PC-3 (cell line): ENCODE results near the gene MTA1. TPM values are rescaled to one million over a fixed set of nuclear protein-coding genes. Genes with fewer than 3 reads are reported as not detected.

Experiments
- ATAC-seq: fragments of 200-7000 bp; cut with Tn5 transposase; 2 replicates; pipeline ENCODE4 v1.9.1; 2020; ENCODE audit warnings: mild to moderate bottlenecking, moderate library complexity
- BruUV-seq: library from RNA; stranded (reverse); fragments of 400-500 nt; replicated peaks from 2 replicates; lab custom pipeline; 2021; lab: Mats Ljungman, UMichigan
- CTCF ChIA-PET: fragments of 300-600 bp; sonication (Branson Sonifier 250); formaldehyde crosslinking; loops from one replicate; lab custom pipeline; 2022; ENCODE audit warnings: antibody characterized with exemption; lab: Charles Lee
- POLR2A ChIA-PET: fragments of 300-600 bp; sonication (Branson Sonifier 250); formaldehyde crosslinking; loops from one replicate; lab custom pipeline; 2022; ENCODE audit warnings: antibody characterized with exemption; ENCODE audit not compliant: unreplicated experiment; lab: Charles Lee
- DNase-seq: peaks from one replicate; pipeline ENCODE4 v3.0.0-alpha.2; 2015
- H2AFZ ChIP-seq: fragments of 300-600 bp; sonication (generic); 2 replicates; pipeline ENCODE4 v1.6.0; 2016; ENCODE audit warnings: antibody characterized with exemption, low read length
- H3F3A ChIP-seq: fragments of 300-600 bp; sonication (generic); one replicate; pipeline ENCODE4 v1.6.0; 2017; ENCODE audit warnings: antibody characterized with exemption, low read length, control low read depth, mild to moderate bottlenecking; ENCODE audit not compliant: unreplicated experiment
- H3K27ac ChIP-seq: fragments of 300-600 bp; sonication (generic); 2 replicates; pipeline ENCODE4 v1.5.1; 2016; ENCODE audit warnings: mild to moderate bottlenecking, low read length
- H3K27me3 ChIP-seq: fragments of 300-600 bp; sonication (generic); 2 replicates; pipeline ENCODE4 v1.6.1; 2016; ENCODE audit warnings: low read length, mixed read lengths
- H3K36me3 ChIP-seq: fragments of 300-600 bp; sonication (generic); 2 replicates; pipeline ENCODE4 v1.6.1; 2016; ENCODE audit warnings: low read depth, mixed run types, low read length, mixed read lengths
- H3K4me1 ChIP-seq: fragments of 300-600 bp; sonication (generic); 2 replicates; pipeline ENCODE4 v1.5.1; 2016; ENCODE audit warnings: low read length; ENCODE audit not compliant: insufficient read depth
- H3K4me2 ChIP-seq: fragments of 300-600 bp; sonication (generic); 2 replicates; pipeline ENCODE4 v1.6.0; 2016; ENCODE audit warnings: low read length
- H3K4me3 ChIP-seq: fragments of 300-600 bp; sonication (generic); 2 replicates; pipeline ENCODE4 v1.5.1; 2016; ENCODE audit warnings: mild to moderate bottlenecking, low read length, mixed read lengths
- H3K79me2 ChIP-seq: fragments of 300-600 bp; sonication (generic); 2 replicates; pipeline ENCODE4 v1.6.1; 2017; ENCODE audit warnings: low read length, mixed read lengths
- H3K9ac ChIP-seq: fragments of 300-600 bp; sonication (generic); 2 replicates; pipeline ENCODE4 v1.6.0; 2016; ENCODE audit warnings: mild to moderate bottlenecking, low read length
- H3K9me2 ChIP-seq: fragments of 300-600 bp; sonication (generic); replicated peaks from 2 replicates; pipeline ENCODE4 v1.6.1; 2016; ENCODE audit warnings: mixed run types, low read length, mixed read lengths
- H3K9me3 ChIP-seq: fragments of 300-600 bp; sonication (generic); 2 replicates; pipeline ENCODE4 v1.6.1; 2016; ENCODE audit warnings: low read length, mixed read lengths
- H4K20me1 ChIP-seq: fragments of 300-600 bp; sonication (generic); 2 replicates; pipeline ENCODE4 v1.6.1; 2016; ENCODE audit warnings: low read length, mixed read lengths
- CTCF ChIP-seq: fragments of 300-600 bp; sonication (generic); conservative IDR thresholded peaks from 2 replicates; pipeline ENCODE4 v1.5.1; 2017; ENCODE audit warnings: antibody characterized with exemption, low read depth, mild to moderate bottlenecking, low read length
- EZH2 ChIP-seq: fragments of 300-600 bp; sonication (generic); IDR thresholded peaks from one replicate; pipeline ENCODE4 v1.6.1; 2017; ENCODE audit warnings: antibody characterized with exemption, mild to moderate bottlenecking, low read length; ENCODE audit not compliant: unreplicated experiment
- EZH2phosphoT487 ChIP-seq: fragments of 300-600 bp; sonication (generic); IDR thresholded peaks from 2 replicates; pipeline ENCODE4 v1.6.1; 2018; ENCODE audit warnings: mild to moderate bottlenecking, antibody characterized with exemption, low read length, borderline replicate concordance
- intact Hi-C: fragments of 100-400 bp; cut with micrococcal nuclease; formaldehyde crosslinking; loops from 2 replicates; pipeline ENCODE4 v1.9.0; 2023
- total RNA-seq: library from RNA; depleted of rRNA; stranded (reverse); fragments of >200 nt; gene quantifications from 2 replicates; pipeline ENCODE4 v1.2.3, GENCODE V29; 2014

The MTA1 gene
- total RNA-seq, 1 experiment from 2014 or later = 82.3 TPM

DNA sequence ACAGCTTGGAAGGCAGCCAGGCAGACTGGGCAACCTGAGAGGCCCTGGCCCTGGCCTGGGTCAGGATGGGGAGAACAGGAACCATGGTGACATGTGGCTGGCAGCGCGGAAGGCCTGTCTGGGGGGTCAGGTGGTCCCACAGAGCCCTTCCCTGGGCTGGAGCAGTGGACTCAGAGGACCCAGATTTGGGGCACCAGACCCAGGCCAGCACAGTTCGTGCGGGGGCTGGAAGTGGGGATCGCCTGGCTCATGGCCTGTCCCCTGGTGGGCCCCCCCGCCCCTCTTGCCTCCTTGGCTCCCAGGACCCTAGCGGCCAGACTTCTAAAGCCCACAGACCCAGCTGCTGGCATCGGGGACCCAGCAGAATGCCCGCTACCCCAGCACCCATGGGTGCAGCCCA, 21.4 kb downstream of the MTA1 start:
- Histone ChIP-seq H3K4me2 (no peak overlapping the region), H3K4me3 (no peak overlapping the region), H3K27me3 (no peaks in the 10 kb centered on the region), H3K9me3 (no peaks in the 10 kb centered on the region), H3K9ac (no peak overlapping the region), H3K36me3 (peaks cover 5% of the 10 kb centered on the region; the same call in 1 of the 2 replicates), H2AFZ (no peak overlapping the region), H3K27ac (no peak overlapping the region), H3K9me2 (no peaks in the 10 kb centered on the region), H4K20me1 (peaks cover 16% of the 10 kb centered on the region; the same call in 1 of the 2 replicates), H3F3A (no peaks in the 10 kb centered on the region), H3K4me1 (no peaks in the 10 kb centered on the region), H3K79me2 (peaks cover 31% of the 10 kb centered on the region)
- DNase-seq (no peak), ATAC-seq (no peak)
- no peak for TF ChIP-seq CTCF
- TF ChIP-seq EZH2 = no peak
- no peak for TF ChIP-seq EZH2phosphoT487
- intact Hi-C loops = no loop called here
- ChIA-PET CTCF (no interaction called here), POLR2A (no interaction called here)
- no TSS peak for BruUV-seq

DNA sequence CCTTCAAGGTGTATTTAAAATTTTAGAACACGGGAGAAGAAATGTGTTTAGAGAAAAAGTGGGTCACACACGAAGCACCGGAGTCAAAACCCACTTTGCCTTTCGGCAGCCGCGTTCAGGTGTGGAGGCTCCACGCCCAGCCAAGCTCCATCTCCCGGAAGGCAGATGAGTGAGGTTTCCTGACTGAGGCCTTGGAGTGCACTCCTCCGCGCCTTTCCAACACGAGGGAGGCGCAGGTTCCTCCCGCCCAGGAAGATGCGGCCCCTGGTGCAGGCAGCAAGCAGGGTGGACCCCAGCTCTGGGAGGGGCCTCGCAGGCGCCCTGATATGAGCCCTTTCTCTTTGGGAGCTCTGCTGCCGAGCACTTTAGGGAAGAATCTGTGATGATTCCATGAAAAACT, 22.5 kb downstream of the MTA1 start:
- TF ChIP-seq CTCF = no peak
- no peak for TF ChIP-seq EZH2
- TF ChIP-seq EZH2phosphoT487 = no peak
- Histone ChIP-seq H3K4me1 (no peaks in the 10 kb centered on the region), H3K9me3 (no peaks in the 10 kb centered on the region), H3K4me2 (no peak overlapping the region), H3K79me2 (peaks cover 20% of the 10 kb centered on the region), H3K27me3 (no peaks in the 10 kb centered on the region), H2AFZ (no peak overlapping the region), H3F3A (no peaks in the 10 kb centered on the region), H4K20me1 (peaks cover 8% of the 10 kb centered on the region; the same call in 1 of the 2 replicates), H3K36me3 (peaks cover 5% of the 10 kb centered on the region; the same call in 1 of the 2 replicates), H3K4me3 (no peak overlapping the region), H3K9me2 (no peaks in the 10 kb centered on the region), H3K27ac (no peak overlapping the region), H3K9ac (no peak overlapping the region)
- POLR2A ChIA-PET = no interaction called here
- no peak for ATAC-seq
- CTCF ChIA-PET = no interaction called here
- no TSS peak for BruUV-seq
- no peak for DNase-seq
- intact Hi-C loops = no loop called here

GRCh38 chr14:105442834-105443233, 23.2 kb downstream of the MTA1 start:
- ChIA-PET POLR2A (no interaction called here), CTCF (no interaction called here)
- Histone ChIP-seq H3K27me3 (no peaks in the 10 kb centered on the region), H4K20me1 (0 out of 2 replicates have a peak, but pooled peaks cover 6% of the 10 kb centered on the region), H3K36me3 (peaks cover 5% of the 10 kb centered on the region; the same call in 1 of the 2 replicates), H3K9ac (no peak overlapping the region), H3K27ac (no peak overlapping the region), H2AFZ (no peak overlapping the region), H3K9me3 (no peaks in the 10 kb centered on the region), H3K9me2 (no peaks in the 10 kb centered on the region), H3K4me3 (no peak overlapping the region), H3K79me2 (peaks cover 12% of the 10 kb centered on the region), H3K4me2 (no peak overlapping the region), H3K4me1 (no peaks in the 10 kb centered on the region), H3F3A (no peaks in the 10 kb centered on the region)
- no peak for TF ChIP-seq CTCF
- no peak for TF ChIP-seq EZH2
- DNase-seq (no peak), ATAC-seq (no peak; the same call in 1 of the 2 replicates)
- intact Hi-C loops = no loop called here
- BruUV-seq = no TSS peak
